HL-60/S4 (cell line): ENCODE measurements around the gene TIGIT.

Source experiments
- in situ Hi-C: fragments of 300-500 bp; cut with MboI; formaldehyde crosslinking; loops from 2 replicates; pipeline ENCODE4 v1.14.3; 2022; ENCODE audit warnings: low sequenced_read_pairs

TIGIT gene

DNA sequence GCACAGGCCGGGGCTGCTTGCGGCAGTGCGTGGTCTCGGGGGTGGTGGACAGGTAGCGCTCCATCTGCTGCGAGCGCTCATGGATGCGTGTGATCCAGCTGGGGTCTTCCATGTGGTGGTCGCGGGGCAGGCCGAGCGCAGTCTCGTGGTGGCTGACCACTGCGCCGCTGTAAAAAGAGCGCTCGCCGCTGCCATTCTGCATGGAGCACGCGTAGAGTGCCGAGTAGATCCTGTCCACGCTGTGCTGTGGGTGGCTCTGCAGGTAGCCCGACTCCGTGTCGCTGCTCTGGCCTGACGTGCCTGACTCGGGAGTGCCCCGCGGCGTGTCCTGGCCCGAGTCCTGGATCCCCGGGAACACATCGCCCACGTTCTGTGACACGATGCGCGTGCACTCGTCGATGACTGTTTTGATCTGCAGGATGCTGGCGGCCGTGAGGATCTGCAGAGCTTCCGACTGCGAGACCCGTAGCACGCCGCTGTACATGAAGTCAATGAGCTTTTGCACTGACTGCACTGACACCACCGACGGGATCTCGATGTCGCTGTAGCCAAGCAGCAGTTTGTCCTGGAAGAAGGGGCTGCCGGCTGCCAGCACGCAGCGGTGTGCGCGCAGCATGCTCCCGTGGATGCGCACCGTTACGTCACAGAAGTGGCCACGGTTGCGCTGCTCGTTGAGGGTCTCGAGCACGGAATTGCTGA, 57.4 kb downstream of the TIGIT start:
- in situ Hi-C loops = no loop called here

DNA sequence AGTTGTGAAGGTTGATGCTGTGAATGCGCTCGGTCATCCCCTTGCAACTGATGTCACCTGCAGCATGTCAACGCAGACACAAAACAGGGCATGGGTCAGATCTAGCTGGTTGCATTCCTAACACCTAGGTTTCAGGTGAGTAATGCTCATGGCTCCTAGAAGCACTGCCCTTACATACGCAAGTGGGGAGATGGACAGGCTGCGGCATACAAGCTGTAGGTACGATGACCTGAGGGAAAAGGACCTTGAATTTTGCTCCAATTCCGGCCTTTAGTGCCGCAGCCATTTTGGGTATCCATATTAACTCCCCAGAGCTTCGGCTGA, 58.0 kb downstream of the TIGIT start:
- in situ Hi-C loops = no loop called here

DNA sequence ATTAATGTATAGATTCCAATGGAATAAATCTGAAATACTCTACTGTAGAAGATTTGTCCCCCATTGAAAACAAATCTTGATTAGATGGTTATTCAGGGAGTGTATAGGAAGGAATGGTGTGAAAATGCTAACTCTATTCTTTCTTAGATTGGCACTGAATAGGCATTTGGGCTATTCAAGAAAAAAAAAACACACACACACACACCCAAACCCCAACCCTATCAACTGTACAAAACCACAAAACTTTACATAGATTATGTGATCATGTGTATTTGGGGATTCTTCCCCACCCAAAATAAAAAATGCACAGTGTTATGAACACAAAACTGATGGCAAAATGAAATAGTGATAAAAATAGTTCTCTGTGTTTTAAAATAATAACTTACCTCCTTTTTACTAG, 61.8 kb downstream of the TIGIT start:
- in situ Hi-C loops = no loop called here

DNA sequence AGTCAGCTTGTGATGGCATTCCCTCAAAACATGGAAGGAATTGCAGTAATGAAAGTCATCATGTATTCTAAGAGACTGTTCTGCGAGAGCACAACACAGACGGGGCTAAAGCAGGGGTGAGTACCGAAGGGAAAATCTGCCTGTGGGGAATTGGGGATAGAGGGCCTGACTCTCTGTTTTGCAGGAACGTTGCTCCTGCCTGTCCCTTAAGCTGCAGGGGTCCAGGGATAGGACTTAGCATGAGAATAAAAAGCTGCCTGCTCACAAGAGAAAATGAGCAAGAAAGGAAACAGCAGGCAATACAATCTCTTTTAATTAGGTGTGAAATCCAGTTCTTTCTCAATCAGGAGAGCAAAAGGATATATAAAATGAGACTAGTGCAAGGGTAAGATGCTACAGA, 62.2 kb downstream of the TIGIT start:
- in situ Hi-C loops = no loop called here

DNA sequence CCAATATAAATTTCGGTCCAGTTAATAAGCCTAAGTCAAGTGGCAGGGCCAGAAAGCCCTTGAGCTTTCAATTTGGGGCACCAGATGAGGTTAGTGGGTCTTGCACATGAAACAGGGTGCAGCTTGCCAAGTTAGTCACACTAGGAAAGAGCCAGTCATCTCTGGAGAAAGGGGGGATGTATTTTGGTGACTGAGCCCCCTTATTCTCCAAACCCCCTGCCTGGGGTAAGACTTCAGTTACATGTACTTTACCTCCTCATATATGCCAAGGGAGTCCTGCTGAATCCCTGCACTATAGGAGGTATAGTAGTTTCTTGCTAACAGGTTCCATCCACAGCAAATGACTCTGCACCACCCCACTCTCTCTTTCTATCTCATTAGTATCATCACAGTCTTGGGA, 62.7 kb downstream of the TIGIT start:
- in situ Hi-C loops = no loop called here
